Posterior cingulate gyrus (tissue), 11 donors: Measurements from ENCODE around the gene LCMT1.
"Not testable (repeated sequence)": the region's sequence is repeated elsewhere in the genome, so short reads cannot be mapped to it uniquely, and the experiment has no call there.

Experiments
- DNase-seq, 10 donors: peaks; one replicate each; pipeline versions ENCODE4 v3.0.0 to v3.0.0-alpha.2; 2020 to 2021; ENCODE audit warnings: mixed read lengths in 3 of 10
- intact Hi-C: fragments of 100-400 bp; cut with DNase I; formaldehyde crosslinking; loops from one replicate; pipeline ENCODE4 v1.15.1; 2023

The LCMT1 gene

GRCh38 chr16:25093208-25094061 is 18.1 kb upstream of the LCMT1 start:
- no peak for DNase-seq
- intact Hi-C loops: no loop called here

GRCh38 chr16:25094596-25094995 is 16.9 kb upstream of the LCMT1 start:
- intact Hi-C loops: no loop called here
- DNase-seq: no peak

- intact Hi-C loops: no loop called here
- DNase-seq: no peak
Measured at GRCh38 chr16:25095636-25096035, 15.9 kb upstream of the LCMT1 start.

GRCh38 chr16:25097276-25097975 is 14.1 kb upstream of the LCMT1 start:
- peak in 1 of 10 donors; percentile 7 for DNase-seq
- intact Hi-C loops: no loop called here

GRCh38 chr16:25100511-25100910 is 11.0 kb upstream of the LCMT1 start:
- DNase-seq: no peak
- intact Hi-C loops: no loop called here

GRCh38 chr16:25106567-25107465 is 4.7 kb upstream of the LCMT1 start:
- intact Hi-C loops: loop anchor here (5.0 kb wide), 1 partner anchor 40 kb away; no protein-coding TSS in a partner anchor
- DNase-seq: peak; percentile 96 to 99 (median 98)

GRCh38 chr16:25107466-25107792 is 4.1 kb upstream of the LCMT1 start:
- DNase-seq: peak in 1 of 10 donors; percentile 41
- intact Hi-C loops: loop anchor here (5.0 kb wide), 1 partner anchor 40 kb away; no protein-coding TSS in a partner anchor

- intact Hi-C loops: loop anchor here (5.0 kb wide), 1 partner anchor 41 kb away; no protein-coding TSS in a partner anchor
- DNase-seq: peak in 1 of 10 donors; percentile 79
Measured at GRCh38 chr16:25108054-25108453, 3.5 kb upstream of the LCMT1 start.

GRCh38 chr16:25109643-25110042 is 1.9 kb upstream of the LCMT1 start:
- DNase-seq: no peak
- intact Hi-C loops: loop anchor here (5.0 kb wide), 1 partner anchor 42 kb away; no protein-coding TSS in a partner anchor

GRCh38 chr16:25110387-25110947 is 1.1 kb upstream of the LCMT1 start:
- intact Hi-C loops: no loop called here

GRCh38 chr16:25114121-25114520 is 2.6 kb downstream of the LCMT1 start:
- DNase-seq: no peak
- intact Hi-C loops: no loop called here

More at GRCh38 chr16:25110387-25110947, 1.1 kb upstream of the LCMT1 start:
- no peak for DNase-seq

GRCh38 chr16:25118851-25119578 is 7.5 kb downstream of the LCMT1 start:
- intact Hi-C loops: no loop called here
- no peak for DNase-seq

GRCh38 chr16:25121824-25122600 is 10.5 kb downstream of the LCMT1 start:
- no peak for DNase-seq
- intact Hi-C loops: no loop called here

GRCh38 chr16:25124503-25124902 is 13.0 kb downstream of the LCMT1 start:
- intact Hi-C loops: no loop called here
- DNase-seq: no peak

- DNase-seq: not testable (repeated sequence)
- intact Hi-C loops: loop anchor here (1.0 kb wide), 1 partner anchor 71 kb away; no protein-coding TSS in a partner anchor
Measured at GRCh38 chr16:25126086-25126666, 14.6 kb downstream of the LCMT1 start.

- DNase-seq: peak in 6 of 10 donors; percentile 22 to 92 (median 42)
- intact Hi-C loops: loop anchor here (1.0 kb wide), 1 partner anchor 72 kb away; no protein-coding TSS in a partner anchor
Measured at GRCh38 chr16:25126820-25127232, 15.3 kb downstream of the LCMT1 start.

GRCh38 chr16:25132751-25133150 is 21.2 kb downstream of the LCMT1 start:
- intact Hi-C loops, DNase-seq: not testable (repeated sequence)

- DNase-seq: no peak
- intact Hi-C loops: no loop called here
Measured at GRCh38 chr16:25134166-25134700, 22.7 kb downstream of the LCMT1 start.
